Raji (cell line): ENCODE results near the gene MCAM.

ENCODE experiments used
- POLR2A ChIP-seq: IDR thresholded peaks from 2 replicates; pipeline ENCODE4 v1.6.1; 2011; ENCODE audit warnings: low read depth, low read length, control low read depth; ENCODE audit not compliant: insufficient read depth

Gene MCAM

GRCh38 chr11:119277660-119278059 is 39.3 kb downstream of the MCAM start:
- TF ChIP-seq POLR2A, result no peak

DNA sequence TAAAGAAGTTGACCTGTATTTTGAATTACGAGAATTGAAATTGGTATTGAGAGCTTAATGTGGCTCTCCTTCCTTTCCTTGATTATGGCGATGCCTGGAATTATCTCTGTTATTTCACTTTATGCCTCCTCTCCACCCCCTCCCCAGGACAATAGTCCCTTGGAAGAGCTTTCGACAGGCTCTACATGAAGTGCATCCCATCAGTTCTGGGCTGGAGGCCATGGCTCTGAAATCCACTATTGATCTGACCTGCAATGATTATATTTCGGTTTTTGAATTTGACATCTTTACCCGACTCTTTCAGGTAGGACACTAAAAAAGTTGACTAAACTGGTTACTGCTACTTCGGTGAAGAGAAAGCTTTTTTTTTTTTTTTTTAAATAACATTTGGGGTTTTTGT is 43.2 kb downstream of the MCAM start:
- no peak for TF ChIP-seq POLR2A

DNA sequence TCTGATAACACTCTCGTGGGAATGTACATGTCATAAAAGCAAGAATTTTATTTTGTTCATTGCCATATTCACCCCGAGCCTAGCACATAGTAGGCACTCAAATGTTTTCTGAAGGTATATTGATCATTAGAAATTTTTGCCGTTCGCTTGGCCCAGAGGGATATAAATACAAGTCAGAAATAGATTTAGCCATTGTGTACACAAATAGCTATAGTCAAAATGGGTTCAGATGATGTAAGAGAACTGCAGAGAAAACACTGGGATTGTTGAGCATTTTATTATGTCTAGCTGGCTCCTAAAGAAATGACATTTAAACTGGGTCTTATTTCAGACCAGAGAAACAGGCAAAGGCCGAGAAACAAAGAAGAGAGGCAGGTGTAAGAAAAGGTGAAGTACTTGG is 49.3 kb downstream of the MCAM start:
- TF ChIP-seq POLR2A, result no peak

DNA sequence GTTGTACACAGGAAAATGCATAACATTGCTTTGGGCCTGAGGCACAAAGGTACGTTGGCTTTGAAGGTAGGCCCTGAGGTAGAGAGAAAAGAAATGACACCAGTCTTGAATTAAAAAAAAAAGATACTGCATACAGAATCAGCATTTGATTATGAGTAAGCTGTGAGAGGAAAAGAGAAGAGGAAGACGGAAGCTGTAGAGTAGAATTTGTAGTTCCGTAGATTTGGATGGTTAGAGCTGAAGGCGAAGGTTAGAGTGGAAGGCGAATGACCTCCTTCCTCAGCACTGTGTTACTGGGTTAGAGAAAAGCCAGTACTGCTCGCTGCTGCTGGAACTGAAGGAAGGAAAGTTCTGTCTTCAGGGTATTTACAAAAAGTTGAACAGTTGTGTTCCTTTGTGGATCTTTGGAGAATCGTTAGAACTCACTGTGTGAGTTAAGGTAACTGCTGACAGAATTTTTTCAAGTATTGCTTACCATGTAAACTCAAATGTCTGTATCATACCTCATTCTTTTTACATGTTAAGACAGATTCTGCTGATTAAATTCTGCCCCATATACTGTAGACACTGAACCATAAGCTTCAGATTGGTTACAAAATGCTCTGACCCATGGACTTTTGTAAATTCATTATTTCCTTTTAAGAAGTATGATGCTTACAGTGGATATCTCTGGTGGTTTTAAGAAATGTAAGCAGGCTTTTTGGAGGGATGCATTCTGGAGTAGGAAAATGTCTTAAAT is 50.2 kb downstream of the MCAM start:
- no peak for TF ChIP-seq POLR2A

DNA sequence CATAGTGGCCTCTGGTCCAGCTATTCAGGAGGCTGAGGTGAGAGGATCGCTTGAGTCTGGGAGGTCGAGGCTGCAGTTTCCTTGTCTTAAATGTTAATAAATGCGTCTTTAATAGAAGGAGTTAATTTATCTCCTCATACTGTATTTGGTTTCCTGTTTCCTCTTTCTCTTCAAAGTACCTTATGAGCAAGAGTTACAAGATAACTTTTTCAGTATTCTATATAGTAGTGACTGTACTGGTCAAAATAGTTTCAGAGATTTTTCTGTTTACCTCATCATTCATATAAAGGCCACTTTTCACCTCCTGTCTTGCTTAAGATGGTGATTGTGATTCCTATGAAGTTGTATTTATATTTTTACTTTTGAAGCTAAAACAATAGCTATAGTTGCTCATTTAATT is 50.9 kb downstream of the MCAM start:
- TF ChIP-seq POLR2A, result no peak

GRCh38 chr11:119263352-119263940 is 53.5 kb downstream of the MCAM start:
- TF ChIP-seq POLR2A, result no peak

GRCh38 chr11:119262668-119263351 is 54.1 kb downstream of the MCAM start:
- TF ChIP-seq POLR2A, result no peak

DNA sequence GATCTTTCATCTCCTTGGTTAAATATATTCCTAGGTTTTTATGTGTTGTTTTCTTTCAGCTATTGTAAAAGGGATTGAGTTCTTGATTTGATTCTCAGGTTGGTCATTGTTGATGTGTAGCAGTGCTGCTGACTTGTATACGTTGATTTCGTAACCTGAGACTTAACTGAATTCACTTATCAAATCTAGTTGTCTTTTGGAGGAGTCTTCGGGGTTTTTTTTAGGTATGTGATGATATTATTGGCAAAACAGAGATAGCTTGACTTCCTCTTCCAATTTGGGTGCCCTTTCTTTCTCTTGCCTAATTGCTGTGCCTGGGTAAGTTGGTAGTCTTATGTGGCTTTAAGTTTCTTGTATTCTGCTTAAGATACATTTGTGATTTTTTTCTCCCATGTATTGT is 57.9 kb downstream of the MCAM start:
- TF ChIP-seq POLR2A, result no peak
